HG03097 (cell line): ENCODE measurements around the gene ZFAND3.
A peak's percentile ranks its signal among the peaks of the same experiment; 100 is the strongest.

Source experiments
- ATAC-seq: cut with Tn5 transposase; IDR thresholded peaks from one replicate; pipeline ENCODE4 v1.9.1; 2021; ENCODE audit not compliant: unreplicated experiment, low FRiP score

The ZFAND3 gene

DNA sequence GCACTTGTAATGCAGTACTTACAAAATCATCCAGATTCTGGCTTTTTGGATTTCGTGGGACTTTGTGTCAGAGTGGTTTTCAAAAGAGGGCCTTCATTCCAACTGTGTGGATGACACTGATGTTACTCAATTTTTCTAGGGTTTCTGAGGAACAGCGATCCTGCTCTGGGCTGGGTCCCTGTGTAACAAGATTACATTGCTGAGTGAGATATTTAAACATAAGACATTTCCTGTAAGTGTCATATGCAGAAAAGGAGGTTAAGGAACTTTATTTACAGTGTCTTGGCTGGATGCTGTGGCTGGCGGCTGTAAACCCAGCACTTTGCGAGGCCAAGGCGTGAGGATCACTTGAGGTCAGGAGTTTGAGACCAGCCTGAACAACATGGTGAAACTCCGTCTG, 6.7 kb downstream of the ZFAND3 start:
- no peak for ATAC-seq

- no peak for ATAC-seq
Measured at GRCh38 chr6:37826993-37827392, 7.5 kb downstream of the ZFAND3 start.

DNA sequence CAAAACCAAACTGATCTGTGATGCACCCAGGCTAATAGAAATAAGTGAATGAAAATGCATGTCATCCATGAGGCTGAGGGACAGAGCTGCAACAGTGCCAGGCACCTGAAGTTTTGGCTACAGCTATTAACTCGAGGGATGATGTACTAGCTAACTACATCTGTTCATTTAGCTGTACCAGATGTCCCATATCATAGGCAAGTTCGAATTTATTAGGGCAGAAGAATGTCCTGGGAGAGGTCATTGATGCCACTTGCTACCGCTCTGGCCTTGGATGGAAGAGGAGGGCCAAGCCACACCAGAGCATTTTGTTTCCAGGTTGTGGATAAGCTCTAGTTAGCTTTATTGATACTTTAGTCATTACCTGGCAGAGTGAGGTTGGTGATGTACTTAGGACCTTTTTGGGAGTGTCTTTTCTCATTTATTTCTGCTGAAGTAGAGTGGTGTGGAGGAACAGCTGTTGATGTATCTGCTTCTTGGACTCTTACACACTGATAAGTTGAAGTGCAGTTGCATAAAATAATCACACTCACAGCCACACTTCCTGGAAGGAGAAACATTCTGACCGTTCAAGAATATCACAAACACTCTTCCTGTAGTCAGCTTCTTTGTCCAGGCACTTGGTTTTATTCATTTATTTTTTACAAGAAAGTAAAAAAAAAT, 8.2 kb downstream of the ZFAND3 start:
- ATAC-seq = no peak

- ATAC-seq = no peak
Measured at GRCh38 chr6:37830225-37830624, 10.7 kb downstream of the ZFAND3 start.

DNA sequence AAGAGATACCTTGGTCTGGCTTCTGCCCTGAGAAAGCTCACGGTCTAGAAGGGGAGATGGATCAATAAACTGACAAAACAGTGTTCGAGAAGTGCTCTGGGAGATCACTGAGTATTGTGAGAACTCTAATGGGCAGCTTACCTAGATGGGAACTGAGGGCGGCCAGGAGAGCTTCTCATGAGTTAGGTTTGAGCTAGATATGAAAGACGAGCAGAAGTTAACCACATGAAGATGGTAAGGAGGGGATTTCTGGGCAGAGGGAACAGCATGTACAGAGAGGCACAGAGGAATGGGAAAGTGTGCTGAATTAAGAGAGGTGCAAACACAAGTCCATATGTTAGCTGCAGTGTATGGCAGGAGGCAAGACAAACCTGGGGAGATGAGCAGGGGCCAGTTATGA, 11.9 kb downstream of the ZFAND3 start:
- ATAC-seq = no peak

- no peak for ATAC-seq
Measured at GRCh38 chr6:37835923-37836322, 16.4 kb downstream of the ZFAND3 start.

DNA sequence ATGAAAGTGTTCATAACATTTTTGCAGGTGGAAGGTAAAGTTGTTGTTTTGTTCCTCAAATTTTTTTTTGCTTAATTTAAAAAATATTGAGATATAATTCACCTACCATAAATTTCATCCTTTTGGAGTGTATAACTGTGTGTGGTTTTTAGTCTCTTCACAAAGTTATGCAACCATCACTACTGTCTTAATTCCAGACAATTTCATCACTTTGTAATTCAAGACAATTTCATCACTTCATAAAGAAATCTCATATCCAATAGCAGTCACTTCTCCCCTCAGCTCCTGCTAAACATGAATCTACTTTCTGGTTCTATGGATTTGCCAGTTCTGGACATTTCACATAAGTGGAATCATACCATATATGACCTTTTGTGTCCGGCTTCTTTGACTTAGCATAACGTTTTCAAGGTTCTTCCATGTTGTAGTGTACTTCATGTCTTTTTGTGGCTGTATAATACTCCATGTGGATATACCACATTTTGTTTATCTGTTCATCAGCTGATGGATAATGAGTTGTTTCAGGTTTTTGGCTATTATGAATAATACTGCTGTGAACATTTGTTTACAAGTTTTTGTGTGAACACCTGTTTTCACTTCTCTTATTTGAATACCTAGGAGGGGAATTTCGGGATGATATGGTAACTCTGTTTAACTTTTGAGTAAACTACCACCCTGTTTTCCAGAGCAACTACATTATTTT, 18.8 kb downstream of the ZFAND3 start:
- ATAC-seq = no peak

DNA sequence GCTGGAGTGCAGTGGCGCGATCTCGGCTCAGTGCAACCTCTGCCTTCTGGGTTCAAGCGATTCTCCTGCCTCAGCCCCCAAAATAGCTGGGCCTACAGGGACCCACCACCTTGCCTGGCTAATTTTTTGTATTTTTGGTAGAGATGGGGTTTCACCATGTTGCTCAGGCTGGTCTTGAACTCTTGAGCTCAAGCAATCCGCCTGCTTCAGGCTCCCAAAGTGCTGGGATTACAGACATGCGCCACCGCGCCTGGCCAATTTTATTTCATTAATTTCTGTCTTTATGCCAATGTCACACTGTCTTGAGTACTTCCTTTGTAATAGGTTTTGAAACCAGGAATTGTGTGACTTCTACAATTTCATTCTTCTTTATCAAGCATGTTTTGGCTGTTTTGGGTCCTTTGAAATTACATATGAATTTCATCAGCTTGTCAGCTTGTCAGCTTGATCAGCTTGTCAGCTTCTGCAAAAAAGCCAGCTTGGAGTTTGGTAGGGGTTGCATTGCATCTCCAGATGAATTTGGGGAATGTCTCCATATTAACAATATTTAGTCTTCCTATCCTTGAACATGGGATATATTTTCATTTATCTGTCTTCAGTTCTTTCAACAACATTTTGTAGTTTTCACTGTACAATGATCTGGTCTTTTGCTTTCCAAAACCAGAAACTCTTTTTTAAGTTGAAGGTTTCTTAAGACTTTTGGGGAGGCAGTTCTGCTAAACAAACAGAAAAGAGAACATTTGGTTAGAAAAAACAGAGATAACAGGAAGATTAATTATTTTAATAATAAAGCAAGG, 20.8 kb downstream of the ZFAND3 start:
- ATAC-seq = no peak

DNA sequence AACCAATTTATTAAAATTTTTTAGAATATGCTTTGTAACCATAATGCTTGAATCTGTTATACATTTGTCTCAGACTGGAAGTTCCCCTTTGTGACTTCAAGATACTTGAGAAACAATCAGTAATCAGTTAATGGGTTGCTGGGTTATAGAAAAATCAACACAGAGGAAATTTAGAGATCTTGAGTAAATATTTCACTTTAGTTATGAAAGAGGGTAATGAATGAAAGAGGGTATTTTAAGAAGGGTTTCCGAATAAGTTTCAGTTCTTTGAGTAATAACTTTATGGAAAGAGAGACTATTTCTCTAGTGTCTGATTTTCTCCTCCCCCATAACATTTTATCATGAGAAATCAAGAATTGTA, 21.4 kb downstream of the ZFAND3 start:
- ATAC-seq = peak; percentile 54

- no peak for ATAC-seq
Measured at GRCh38 chr6:37845026-37845911, 25.7 kb downstream of the ZFAND3 start.

GRCh38 chr6:37845930-37846329, 26.4 kb downstream of the ZFAND3 start:
- no peak for ATAC-seq

GRCh38 chr6:37847704-37848103, 28.2 kb downstream of the ZFAND3 start:
- no peak for ATAC-seq

DNA sequence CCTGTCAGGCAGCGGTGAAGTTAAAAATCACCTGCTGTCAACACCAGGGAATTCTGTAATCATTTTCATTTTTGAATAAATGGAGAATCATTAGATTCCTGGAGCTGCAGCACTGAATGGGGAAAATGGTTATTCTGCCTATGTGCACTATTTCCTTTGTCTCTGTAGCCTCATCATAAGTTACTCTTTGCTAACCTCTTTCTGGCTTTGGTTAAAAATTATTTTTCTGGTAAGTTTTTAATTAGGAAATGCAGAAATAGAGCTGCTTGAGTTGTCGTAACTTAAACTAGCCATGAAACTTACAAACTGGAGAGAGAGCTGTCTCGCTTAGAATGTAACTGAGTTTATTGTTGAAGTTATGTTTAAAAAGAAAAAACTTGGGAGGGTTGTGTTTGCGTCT, 28.8 kb downstream of the ZFAND3 start:
- no peak for ATAC-seq

DNA sequence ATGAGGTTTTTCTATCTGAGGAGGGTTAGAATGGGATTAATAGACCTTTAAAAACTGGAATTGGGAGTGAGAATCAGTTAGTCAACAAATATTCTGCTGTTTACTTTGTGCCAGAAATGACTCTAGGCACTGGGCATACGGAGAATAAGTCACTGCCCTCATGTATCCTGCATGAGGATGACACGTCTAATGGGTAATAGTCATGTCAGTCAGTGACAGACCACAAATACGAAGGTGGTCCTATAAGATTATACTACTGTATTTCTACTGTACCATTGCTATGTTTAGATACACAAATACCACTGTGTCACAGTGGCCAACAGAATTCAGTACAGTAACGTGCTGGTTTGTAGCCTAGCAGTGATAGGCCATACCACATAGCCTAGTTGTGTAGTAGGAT, 30.7 kb downstream of the ZFAND3 start:
- no peak for ATAC-seq

GRCh38 chr6:37850728-37851285, 31.3 kb downstream of the ZFAND3 start:
- ATAC-seq = no peak

GRCh38 chr6:37851997-37852524, 32.5 kb downstream of the ZFAND3 start:
- no peak for ATAC-seq

GRCh38 chr6:37856285-37856684, 36.8 kb downstream of the ZFAND3 start:
- ATAC-seq = no peak

DNA sequence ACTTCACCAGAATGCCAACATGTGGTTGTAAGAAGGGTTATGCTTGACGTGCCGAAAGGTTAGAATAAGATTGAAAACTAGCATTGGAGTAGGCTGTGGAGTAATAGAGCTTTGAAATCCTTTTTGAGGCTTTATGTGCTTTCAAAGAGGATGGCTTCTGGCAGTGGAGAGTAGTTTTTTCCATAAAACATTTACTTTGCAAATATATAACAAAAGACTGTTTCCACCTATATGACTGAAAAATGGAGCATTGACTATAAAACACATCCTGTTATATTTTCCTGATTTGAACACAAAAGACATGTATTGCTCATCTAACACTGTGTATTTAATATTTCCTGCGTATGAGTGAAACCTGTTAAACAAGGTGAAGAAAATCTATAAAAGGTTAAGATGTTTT, 38.8 kb downstream of the ZFAND3 start:
- ATAC-seq = no peak

GRCh38 chr6:37860226-37860839, 40.8 kb downstream of the ZFAND3 start:
- ATAC-seq = no peak

DNA sequence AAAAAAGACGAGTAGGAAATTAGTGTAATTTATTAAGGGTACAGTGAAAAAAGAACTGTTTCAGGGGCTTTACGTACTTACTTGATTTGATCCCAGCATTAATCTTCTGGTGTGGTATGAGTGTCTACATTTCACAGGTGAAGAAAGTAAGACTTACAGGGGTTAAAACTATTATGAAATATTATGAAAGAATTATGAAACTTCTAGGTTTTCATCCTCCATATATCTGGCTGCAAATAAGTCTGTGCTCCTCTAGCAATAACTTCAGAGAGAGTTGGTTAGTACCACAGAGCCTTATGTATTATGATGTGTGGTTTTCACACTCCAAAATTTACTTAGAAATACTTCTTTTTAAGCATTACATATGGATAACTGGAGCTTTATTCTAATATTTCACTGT, 41.9 kb downstream of the ZFAND3 start:
- ATAC-seq = no peak
